Rectal smooth muscle tissue (tissue), 1 donor: Measurements from ENCODE around the gene PPFIBP2.
"Not testable (repeated sequence)": the region's sequence is repeated elsewhere in the genome, so short reads cannot be mapped to it uniquely, and the experiment has no call there.

Experiments used
- H3K27ac ChIP-seq: one replicate; pipeline ENCODE4 v1.7.0; 2013; ENCODE audit warnings: low read depth, low read length, inconsistent platforms
- H3K27me3 ChIP-seq: one replicate; pipeline ENCODE4 v1.7.0; 2013; ENCODE audit warnings: low read length; ENCODE audit not compliant: control insufficient read depth, insufficient read depth
- H3K36me3 ChIP-seq: one replicate; pipeline ENCODE4 v1.7.0; 2013; ENCODE audit warnings: low read length; ENCODE audit not compliant: control insufficient read depth, insufficient read depth
- H3K4me1 ChIP-seq: one replicate; pipeline ENCODE4 v1.7.0; 2013; ENCODE audit warnings: low read length; ENCODE audit not compliant: control insufficient read depth, insufficient read depth
- H3K4me3 ChIP-seq: one replicate; pipeline ENCODE4 v1.7.0; 2013; ENCODE audit warnings: low read length
- H3K9ac ChIP-seq: one replicate; pipeline ENCODE4 v1.7.0; 2013; ENCODE audit warnings: low read length

PPFIBP2 gene

DNA sequence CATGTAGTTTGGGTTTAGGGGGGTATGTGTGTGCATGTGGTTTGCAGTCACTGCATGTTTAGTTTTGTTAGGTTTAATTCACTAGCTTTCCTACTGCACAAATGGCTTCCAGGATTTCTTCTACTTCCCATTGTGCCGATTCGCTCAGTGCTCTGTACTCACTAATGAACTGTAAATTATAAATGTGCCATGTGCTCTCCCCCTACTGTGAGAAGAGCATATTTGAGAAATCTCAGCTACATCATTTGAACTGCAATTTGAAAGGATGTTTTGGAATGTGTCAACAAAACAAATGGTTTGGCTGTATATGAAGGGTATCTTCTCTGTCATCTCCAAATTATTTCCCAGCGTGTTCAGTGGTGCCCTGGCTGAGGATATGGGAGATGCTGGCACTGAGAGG, 131.4 kb downstream of the PPFIBP2 start:
- Histone ChIP-seq H3K4me1 (no peaks in the 10 kb centered on the region), H3K27me3 (no peaks in the 10 kb centered on the region), H3K36me3 (peaks cover 10% of the 10 kb centered on the region), H3K4me3 (no peak overlapping the region), H3K27ac (no peak overlapping the region), H3K9ac (no peak overlapping the region)

DNA sequence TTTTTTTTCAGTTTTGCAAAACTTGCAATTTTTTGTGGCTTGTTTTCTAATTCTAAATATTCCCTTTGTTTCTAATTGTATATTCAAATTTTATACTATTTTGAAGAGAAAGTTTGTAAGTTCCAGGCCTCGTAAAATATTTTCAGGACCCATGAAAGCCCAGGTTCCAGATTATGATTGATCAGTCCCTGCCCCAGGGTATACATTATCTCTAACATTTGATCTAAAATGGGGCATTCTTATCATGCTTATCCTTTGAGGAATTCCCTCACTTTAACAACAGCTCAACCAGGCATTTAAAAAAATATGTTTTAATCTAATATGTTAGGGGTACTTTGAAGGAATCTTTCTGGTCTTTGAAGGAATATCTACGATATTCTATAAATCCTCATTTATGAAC, 133.1 kb downstream of the PPFIBP2 start:
- Histone ChIP-seq H3K27me3 (no peaks in the 10 kb centered on the region), H3K9ac (no peak overlapping the region), H3K4me1 (no peaks in the 10 kb centered on the region), H3K27ac (no peak overlapping the region), H3K4me3 (no peak overlapping the region), H3K36me3 (peaks cover 18% of the 10 kb centered on the region)

DNA sequence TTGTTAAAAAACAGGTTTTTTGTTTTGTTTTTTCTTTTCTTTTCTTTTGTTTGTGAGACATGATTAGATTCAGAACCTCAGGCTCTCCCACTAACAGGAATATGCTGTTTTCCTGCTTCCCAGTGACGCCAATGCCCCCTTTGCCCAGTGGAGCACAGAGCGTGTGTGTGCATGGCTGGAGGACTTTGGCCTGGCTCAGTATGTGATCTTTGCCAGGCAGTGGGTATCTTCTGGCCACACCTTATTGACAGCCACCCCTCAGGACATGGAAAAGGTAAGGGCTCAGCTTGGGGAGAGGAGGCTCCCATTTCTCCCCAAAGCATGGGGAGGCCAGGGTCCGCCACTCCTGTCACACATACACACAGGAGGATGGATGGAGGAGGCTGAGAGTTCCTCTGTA, 134.5 kb downstream of the PPFIBP2 start:
- Histone ChIP-seq H3K27me3 (no peaks in the 10 kb centered on the region), H3K9ac (no peak overlapping the region), H3K4me1 (no peaks in the 10 kb centered on the region), H3K36me3 (peaks cover 19% of the 10 kb centered on the region), H3K4me3 (no peak overlapping the region), H3K27ac (no peak overlapping the region)

GRCh38 chr11:7651140-7651551, 137.3 kb downstream of the PPFIBP2 start:
- H3K4me3 ChIP-seq = no peak overlapping the region
- H3K27me3 ChIP-seq = no peaks in the 10 kb centered on the region
- H3K27ac ChIP-seq = no peak overlapping the region
- H3K9ac ChIP-seq = no peak overlapping the region
- peaks cover 31% of the 10 kb centered on the region for H3K36me3 ChIP-seq
- H3K4me1 ChIP-seq = no peaks in the 10 kb centered on the region

DNA sequence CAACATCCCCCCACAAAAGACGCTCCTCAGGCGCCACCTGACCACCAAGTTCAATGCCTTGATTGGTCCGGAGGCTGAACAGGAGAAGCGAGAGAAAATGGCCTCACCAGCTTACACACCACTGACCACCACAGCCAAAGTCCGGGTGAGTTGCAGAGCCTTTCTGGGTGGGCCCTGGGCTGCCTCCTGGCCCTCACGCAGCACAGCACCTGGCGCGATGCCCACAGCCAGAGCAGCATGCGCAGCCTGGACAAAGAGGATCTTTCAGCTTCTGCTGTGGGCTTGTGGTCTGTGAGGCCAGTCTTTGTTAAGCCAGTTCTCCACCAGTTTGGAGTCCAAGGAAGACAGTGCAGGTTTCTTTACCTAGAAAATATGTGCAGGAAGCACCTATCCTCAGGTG, 137.9 kb downstream of the PPFIBP2 start:
- H3K27me3 ChIP-seq = no peaks in the 10 kb centered on the region
- H3K36me3 ChIP-seq = peaks cover 31% of the 10 kb centered on the region
- H3K4me1 ChIP-seq = no peaks in the 10 kb centered on the region
- no peak overlapping the region for H3K9ac ChIP-seq
- no peak overlapping the region for H3K4me3 ChIP-seq
- no peak overlapping the region for H3K27ac ChIP-seq

DNA sequence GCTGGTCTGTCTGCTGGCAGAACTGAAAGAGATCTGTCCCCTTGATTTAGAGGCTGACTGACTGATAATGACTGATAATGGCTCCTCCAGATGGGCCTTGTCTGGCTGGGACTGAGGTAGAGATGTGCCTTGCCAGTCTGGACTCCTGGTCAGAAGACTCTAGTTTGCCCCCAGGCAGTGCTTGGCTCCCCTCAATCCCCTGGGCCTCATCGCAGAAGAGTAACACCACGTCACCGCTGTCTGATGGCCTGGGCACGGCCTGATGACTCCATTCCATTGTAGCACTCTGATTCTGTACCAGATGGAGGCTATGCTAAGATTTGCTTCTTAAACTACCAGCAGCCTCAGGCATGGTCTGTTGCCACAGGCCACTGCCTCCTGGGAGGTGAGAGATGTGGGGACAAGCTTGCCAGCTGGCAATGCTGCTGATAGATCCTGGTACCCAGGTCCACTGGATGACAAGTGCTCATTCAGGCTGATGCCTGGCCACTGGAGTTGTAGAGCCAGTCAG, 140.5 kb downstream of the PPFIBP2 start:
- Histone ChIP-seq H3K36me3 (peaks cover 26% of the 10 kb centered on the region), H3K27me3 (no peaks in the 10 kb centered on the region), H3K27ac (no peak overlapping the region), H3K4me3 (no peak overlapping the region), H3K4me1 (no peaks in the 10 kb centered on the region), H3K9ac (no peak overlapping the region)

GRCh38 chr11:7655253-7656217, 141.7 kb downstream of the PPFIBP2 start:
- no peaks in the 10 kb centered on the region for H3K4me1 ChIP-seq
- H3K4me3 ChIP-seq = no peak overlapping the region
- no peak overlapping the region for H3K27ac ChIP-seq
- no peak overlapping the region for H3K9ac ChIP-seq
- peaks cover 26% of the 10 kb centered on the region for H3K36me3 ChIP-seq
- no peaks in the 10 kb centered on the region for H3K27me3 ChIP-seq

DNA sequence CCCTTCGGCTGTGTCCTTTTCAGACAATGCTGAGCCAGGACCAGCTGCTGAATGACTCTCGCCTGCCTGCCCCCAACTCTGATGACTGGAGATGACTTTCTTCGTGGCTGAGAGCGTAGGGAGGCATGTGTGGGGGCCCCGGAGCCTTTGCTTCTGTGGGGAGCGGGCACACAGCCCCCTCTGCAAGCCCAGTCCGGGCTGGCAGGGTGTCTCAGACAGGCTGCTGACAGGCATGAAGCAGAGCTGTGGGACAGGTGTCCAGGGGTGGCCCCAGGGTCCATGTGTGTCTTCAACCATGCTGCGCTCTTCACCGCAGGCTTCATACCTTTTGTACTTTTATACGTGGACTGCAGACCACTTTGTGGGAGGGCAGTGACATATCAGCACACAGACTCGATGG, 142.9 kb downstream of the PPFIBP2 start:
- Histone ChIP-seq H3K36me3 (peaks cover 19% of the 10 kb centered on the region), H3K27me3 (no peaks in the 10 kb centered on the region), H3K9ac (no peak overlapping the region), H3K27ac (no peak overlapping the region), H3K4me3 (no peak overlapping the region), H3K4me1 (no peaks in the 10 kb centered on the region)

- H3K36me3 ChIP-seq = peaks cover 15% of the 10 kb centered on the region
- H3K27ac ChIP-seq = no peak overlapping the region
- H3K4me1 ChIP-seq = no peaks in the 10 kb centered on the region
- no peak overlapping the region for H3K4me3 ChIP-seq
- no peak overlapping the region for H3K9ac ChIP-seq
- no peaks in the 10 kb centered on the region for H3K27me3 ChIP-seq
These were observed 143.7 kb downstream of the PPFIBP2 start for GRCh38 chr11:7657306-7658025.

GRCh38 chr11:7663531-7663930, 149.7 kb downstream of the PPFIBP2 start:
- not testable (repeated sequence) for H3K4me3 ChIP-seq, H3K9ac ChIP-seq, H3K36me3 ChIP-seq, H3K27me3 ChIP-seq, H3K27ac ChIP-seq, H3K4me1 ChIP-seq

- no peaks in the 10 kb centered on the region for H3K4me1 ChIP-seq
- H3K4me3 ChIP-seq = no peak overlapping the region
- H3K36me3 ChIP-seq = peaks cover 5% of the 10 kb centered on the region
- H3K27ac ChIP-seq = no peak overlapping the region
- no peak overlapping the region for H3K9ac ChIP-seq
- H3K27me3 ChIP-seq = no peaks in the 10 kb centered on the region
These were observed 151.1 kb downstream of the PPFIBP2 start for GRCh38 chr11:7664867-7665266.

DNA sequence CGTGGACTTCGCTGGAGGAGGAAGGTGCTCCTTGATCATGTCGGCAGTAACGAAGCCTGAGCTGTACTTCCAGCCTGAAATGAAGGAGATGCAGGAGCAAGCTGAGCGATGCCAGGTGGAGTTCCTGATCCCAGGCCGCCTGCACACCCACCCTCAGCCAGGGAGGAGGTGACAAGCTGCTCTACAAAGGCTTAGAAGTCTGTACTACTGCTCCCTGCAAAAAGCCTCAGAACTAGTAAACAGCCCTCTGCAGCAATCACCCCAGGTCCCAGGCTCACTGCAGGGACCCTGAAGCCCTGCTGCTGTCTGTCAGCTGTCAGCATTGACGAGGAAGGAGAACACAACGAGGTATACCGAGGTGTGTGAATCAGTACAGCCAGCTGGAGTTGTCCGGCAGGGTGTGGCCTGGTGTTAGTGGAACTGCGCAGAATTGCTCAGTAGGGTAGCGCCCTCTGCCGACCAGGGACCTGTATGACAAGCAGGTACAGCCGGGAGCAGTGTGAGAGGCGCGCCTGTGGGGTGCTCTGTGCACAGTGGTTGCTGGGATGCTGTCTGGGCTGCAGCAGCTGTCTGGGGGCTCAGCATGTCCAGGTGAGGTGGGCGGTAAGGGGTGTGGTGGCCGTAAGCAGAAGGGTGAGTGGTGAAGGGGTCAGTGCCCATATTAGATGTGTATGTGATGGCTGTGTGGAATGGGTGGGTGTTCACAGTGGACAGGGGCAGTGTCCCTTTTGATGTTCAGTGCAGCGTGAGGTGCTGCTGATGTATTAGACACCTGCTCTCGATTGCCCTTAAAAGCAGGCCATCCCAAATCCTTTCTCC, 151.9 kb downstream of the PPFIBP2 start:
- H3K27me3 ChIP-seq = no peaks in the 10 kb centered on the region
- H3K4me1 ChIP-seq = no peaks in the 10 kb centered on the region
- no peak overlapping the region for H3K9ac ChIP-seq
- no peak overlapping the region for H3K27ac ChIP-seq
- H3K36me3 ChIP-seq = peaks cover 5% of the 10 kb centered on the region
- H3K4me3 ChIP-seq = no peak overlapping the region
